ENCODE results near the gene KIF26B.
"Not testable (repeated sequence)": the region's sequence is repeated elsewhere in the genome, so short reads cannot be mapped to it uniquely, and the experiment has no call there.

The KIF26B gene

GRCh38 chr1:245671966-245672767 lies 517.4 kb downstream of the KIF26B start:
- no peak for ATAC-seq
- TF ChIP-seq ARNTL (CRISPR knock-in tag; IDR thresholded peaks at IDR 0.05; ENCODE audit: borderline replicate concordance, low read depth) (no peak), POU6F1 (CRISPR knock-in tag; IDR thresholded peaks at IDR 0.05; ENCODE audit: borderline replicate concordance, low read depth) (no peak), GLIS3 (CRISPR knock-in tag; IDR thresholded peaks at IDR 0.05) (no peak), TCF4 (CRISPR knock-in tag; IDR thresholded peaks at IDR 0.05; ENCODE audit: borderline replicate concordance) (no peak), SNAI2 (CRISPR knock-in tag; IDR thresholded peaks at IDR 0.05) (no peak), ESRRG (CRISPR knock-in tag; IDR thresholded peaks at IDR 0.05) (no peak), OSR1 (CRISPR knock-in tag; IDR thresholded peaks at IDR 0.05) (no peak), ZFP3 (CRISPR knock-in tag; IDR thresholded peaks at IDR 0.05) (no peak), ZNF565 (CRISPR knock-in tag; conservative IDR thresholded peaks at IDR 0.05; ENCODE audit: low read depth) (no peak), ZNF70 (CRISPR knock-in tag; IDR thresholded peaks at IDR 0.05) (no peak), ISL1 (CRISPR knock-in tag; IDR thresholded peaks at IDR 0.05) (no peak), ZC3H10 (CRISPR knock-in tag; IDR thresholded peaks at IDR 0.05) (no peak)
- TF ChIP-seq, protein P1, sequence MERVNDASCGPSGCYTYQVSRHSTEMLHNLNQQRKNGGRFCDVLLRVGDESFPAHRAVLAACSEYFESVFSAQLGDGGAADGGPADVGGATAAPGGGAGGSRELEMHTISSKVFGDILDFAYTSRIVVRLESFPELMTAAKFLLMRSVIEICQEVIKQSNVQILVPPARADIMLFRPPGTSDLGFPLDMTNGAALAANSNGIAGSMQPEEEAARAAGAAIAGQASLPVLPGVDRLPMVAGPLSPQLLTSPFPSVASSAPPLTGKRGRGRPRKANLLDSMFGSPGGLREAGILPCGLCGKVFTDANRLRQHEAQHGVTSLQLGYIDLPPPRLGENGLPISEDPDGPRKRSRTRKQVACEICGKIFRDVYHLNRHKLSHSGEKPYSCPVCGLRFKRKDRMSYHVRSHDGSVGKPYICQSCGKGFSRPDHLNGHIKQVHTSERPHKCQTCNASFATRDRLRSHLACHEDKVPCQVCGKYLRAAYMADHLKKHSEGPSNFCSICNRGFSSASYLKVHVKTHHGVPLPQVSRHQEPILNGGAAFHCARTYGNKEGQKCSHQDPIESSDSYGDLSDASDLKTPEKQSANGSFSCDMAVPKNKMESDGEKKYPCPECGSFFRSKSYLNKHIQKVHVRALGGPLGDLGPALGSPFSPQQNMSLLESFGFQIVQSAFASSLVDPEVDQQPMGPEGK (CRISPR knock-in tag; IDR thresholded peaks at IDR 0.05; ENCODE audit: borderline replicate concordance): no peak

- ATAC-seq: not testable (repeated sequence)
Observed at GRCh38 chr1:245672836-245673656, 518.3 kb downstream of the KIF26B start.

- TF ChIP-seq POU6F1 (CRISPR knock-in tag; IDR thresholded peaks at IDR 0.05; ENCODE audit: borderline replicate concordance, low read depth) (no peak), ARNTL (CRISPR knock-in tag; IDR thresholded peaks at IDR 0.05; ENCODE audit: borderline replicate concordance, low read depth) (no peak)
- TF ChIP-seq, protein P2, sequence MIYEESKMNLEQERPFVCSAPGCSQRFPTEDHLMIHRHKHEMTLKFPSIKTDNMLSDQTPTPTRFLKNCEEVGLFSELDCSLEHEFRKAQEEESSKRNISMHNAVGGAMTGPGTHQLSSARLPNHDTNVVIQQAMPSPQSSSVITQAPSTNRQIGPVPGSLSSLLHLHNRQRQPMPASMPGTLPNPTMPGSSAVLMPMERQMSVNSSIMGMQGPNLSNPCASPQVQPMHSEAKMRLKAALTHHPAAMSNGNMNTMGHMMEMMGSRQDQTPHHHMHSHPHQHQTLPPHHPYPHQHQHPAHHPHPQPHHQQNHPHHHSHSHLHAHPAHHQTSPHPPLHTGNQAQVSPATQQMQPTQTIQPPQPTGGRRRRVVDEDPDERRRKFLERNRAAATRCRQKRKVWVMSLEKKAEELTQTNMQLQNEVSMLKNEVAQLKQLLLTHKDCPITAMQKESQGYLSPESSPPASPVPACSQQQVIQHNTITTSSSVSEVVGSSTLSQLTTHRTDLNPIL (CRISPR knock-in tag; IDR thresholded peaks at IDR 0.05; ENCODE audit: low read depth): no peak
- ATAC-seq: no peak
Observed at GRCh38 chr1:245673881-245674414, 519.2 kb downstream of the KIF26B start.

DNA sequence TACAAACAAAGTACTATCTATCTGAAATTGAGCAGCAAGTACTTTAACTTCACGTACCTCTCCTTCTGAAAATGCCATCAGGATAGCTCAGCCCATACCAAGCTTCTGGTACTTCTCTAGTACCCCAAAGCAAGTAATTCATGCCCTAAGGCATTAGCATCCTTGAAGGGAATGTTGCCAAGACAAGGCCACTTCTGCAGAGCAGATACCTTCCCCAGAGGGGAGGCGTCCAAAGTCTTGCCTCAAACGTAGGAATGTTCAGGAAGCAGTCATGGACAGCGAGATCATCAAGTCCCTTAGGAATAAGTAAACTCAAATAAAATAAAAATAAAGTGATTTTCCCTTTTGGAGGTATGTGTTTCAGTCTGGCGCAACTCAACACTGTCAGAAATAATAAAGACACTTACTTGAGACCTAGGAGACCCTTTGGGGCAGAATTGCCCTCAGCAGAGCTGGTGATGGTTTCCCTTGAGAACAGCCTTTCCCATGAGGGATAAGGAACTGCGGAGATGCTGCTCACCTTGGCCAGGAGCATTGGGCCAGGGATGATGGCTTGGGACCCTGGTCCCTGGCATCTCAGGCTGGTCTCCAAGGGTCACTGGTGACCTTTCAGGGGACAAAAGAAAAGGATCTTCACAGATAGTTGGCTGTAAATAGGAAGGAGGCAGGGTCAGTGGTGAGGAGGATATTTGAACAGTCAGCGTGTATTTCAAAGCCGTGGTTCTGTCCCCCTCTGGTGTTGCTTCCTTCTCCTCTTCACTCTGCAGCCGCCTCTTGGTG lies 522.9 kb downstream of the KIF26B start:
- ATAC-seq: no peak; the same call in 2 of the 3 replicates
- TF ChIP-seq, protein P3, sequence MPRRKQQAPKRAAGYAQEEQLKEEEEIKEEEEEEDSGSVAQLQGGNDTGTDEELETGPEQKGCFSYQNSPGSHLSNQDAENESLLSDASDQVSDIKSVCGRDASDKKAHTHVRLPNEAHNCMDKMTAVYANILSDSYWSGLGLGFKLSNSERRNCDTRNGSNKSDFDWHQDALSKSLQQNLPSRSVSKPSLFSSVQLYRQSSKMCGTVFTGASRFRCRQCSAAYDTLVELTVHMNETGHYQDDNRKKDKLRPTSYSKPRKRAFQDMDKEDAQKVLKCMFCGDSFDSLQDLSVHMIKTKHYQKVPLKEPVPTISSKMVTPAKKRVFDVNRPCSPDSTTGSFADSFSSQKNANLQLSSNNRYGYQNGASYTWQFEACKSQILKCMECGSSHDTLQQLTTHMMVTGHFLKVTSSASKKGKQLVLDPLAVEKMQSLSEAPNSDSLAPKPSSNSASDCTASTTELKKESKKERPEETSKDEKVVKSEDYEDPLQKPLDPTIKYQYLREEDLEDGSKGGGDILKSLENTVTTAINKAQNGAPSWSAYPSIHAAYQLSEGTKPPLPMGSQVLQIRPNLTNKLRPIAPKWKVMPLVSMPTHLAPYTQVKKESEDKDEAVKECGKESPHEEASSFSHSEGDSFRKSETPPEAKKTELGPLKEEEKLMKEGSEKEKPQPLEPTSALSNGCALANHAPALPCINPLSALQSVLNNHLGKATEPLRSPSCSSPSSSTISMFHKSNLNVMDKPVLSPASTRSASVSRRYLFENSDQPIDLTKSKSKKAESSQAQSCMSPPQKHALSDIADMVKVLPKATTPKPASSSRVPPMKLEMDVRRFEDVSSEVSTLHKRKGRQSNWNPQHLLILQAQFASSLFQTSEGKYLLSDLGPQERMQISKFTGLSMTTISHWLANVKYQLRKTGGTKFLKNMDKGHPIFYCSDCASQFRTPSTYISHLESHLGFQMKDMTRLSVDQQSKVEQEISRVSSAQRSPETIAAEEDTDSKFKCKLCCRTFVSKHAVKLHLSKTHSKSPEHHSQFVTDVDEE (CRISPR knock-in tag; IDR thresholded peaks at IDR 0.05): no peak
- TF ChIP-seq PPARA (CRISPR knock-in tag; IDR thresholded peaks at IDR 0.05; ENCODE audit: borderline replicate concordance): no peak

Data from SK-N-SH treated with all-trans-retinoic acid at 6 μM for 48 hours (cell line).